Prostate gland (tissue), 2 donors: Measurements from ENCODE around the gene TMEM214.

ENCODE experiments used
- CTCF ChIP-seq, 4 experiments: fragments of 200-600 bp in 2 of 4; fragments of 450-650 bp in 2 of 4; sonication (generic) in 2 of 4; IDR thresholded peaks; 1 replicate in 3 of 4; 2 replicates in 1 of 4; pipeline ENCODE4 v1.5.1; 2016 to 2019; ENCODE audit warnings: antibody characterized with exemption in 4 of 4, mild to moderate bottlenecking in 2 of 4, moderate library complexity in 2 of 4
- POLR2AphosphoS5 ChIP-seq: sonication (generic); formaldehyde crosslinking; IDR thresholded peaks from one replicate; pipeline ENCODE4 v1.6.1; 2017; ENCODE audit warnings: antibody characterized with exemption

GRCh38 chr2:27021253-27022049 is 11.3 kb upstream of the TMEM214 start:
- TF ChIP-seq CTCF (IDR thresholded peaks at IDR 0.05) (no peak), POLR2AphosphoS5 (no peak)
